NCI-H510A treated with DMSO at 0.1 percent for 48 hours (cell line): Measurements from ENCODE around the gene PNPO.

Source experiments
- DNase-seq: peaks from one replicate; lab custom pipeline; 2025; lab: John Stamatoyannopoulos, UW

Gene PNPO

DNA sequence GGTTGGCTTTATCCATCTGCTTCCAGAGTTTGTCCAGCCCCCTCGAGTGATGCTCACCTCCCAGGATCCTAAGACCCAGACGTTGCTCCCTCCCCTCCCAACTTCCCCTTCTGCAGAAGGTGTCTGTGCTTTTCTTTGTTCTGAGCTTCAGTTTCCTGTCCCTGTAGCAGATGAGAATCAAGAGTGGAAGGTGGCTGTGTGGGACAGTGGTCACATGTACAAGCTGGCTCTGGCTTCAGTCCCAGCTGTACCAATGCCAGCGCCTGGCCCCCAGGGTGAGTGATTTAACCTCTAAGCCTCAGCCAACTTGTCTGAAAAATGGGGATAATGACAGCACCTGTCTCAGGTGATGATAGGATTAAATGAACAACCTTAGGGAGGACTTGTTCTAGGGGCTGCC, 8.6 kb downstream of the PNPO start:
- DNase-seq, result no peak

DNA sequence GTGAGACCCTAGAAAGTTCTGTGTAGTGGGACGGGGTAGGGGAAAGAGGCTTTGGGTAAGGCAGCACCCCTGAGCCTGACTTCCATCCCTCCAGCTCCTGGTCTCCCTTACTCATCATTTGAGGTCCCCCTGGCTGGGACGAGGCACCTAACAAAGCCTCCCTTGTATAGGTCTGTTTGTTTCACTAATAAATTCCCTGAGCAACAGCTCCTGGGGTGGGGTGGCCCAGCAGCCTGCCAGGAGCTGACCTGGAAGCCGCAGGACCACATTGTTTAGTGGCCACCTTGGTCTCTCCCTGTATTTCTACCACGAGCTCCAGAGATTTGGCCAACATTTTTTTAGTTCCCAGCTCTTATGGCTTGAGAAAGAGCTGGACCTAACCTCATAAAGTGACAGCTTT, 9.1 kb downstream of the PNPO start:
- DNase-seq, result no peak

DNA sequence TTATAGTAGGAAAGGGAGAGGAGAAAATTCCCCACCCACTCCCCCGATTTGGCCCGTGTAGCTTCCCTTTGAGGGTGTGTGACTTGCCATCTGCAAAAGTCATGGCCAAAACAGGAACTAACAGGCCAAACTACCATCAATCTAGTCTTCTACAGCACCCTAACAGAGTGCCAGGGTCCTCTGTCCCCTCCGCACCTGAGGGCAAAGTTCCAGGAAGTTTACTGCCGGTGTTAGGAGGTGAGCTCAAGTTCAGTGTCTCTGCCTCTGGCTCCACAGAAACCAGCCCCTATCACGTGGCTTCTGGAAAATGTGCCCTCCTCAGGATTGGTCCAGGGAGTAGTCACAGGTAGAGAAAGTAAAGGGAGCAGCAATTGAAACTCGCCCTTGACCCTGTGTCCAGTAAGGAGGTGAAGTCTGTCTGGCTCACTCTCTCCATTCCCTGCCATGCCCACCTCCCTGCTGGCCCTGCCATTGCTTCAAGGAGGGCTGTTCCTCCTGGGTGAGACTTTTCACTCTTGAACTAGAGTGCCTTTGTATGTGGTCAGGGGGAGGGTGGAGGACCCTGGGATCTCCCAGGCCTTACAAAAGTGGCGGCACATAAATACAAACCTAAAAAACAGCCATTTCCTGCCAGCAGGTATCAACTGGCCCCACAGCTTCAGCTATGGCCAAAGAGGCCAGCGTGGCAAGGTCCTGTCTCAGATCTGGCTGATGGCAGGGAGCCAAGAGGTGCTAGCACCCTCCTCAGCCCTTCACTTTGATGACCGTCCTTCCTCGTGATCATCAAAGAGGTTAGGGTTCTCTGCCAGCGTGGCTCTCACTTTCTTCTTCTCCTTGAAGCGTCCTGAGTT, 11.0 kb downstream of the PNPO start:
- DNase-seq, result no peak

DNA sequence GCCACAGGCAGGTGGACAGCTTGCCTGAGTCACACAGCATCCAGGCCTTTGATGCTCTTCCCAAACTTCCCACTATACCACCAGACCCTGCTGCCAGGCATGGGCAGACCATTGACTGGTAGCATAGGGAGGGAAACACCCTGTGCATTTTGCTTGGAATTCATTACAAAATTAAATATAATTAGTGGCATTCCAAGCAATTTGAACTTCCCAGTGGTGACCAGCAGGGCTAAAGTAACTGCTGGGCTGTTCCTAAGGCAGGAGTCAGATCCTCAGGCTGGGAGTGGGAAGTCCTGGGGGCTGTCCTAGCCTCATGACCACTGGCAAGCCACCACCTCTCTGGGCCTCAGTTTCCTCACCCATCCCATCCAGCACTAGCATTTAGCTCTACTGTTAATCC, 12.5 kb downstream of the PNPO start:
- no peak for DNase-seq

DNA sequence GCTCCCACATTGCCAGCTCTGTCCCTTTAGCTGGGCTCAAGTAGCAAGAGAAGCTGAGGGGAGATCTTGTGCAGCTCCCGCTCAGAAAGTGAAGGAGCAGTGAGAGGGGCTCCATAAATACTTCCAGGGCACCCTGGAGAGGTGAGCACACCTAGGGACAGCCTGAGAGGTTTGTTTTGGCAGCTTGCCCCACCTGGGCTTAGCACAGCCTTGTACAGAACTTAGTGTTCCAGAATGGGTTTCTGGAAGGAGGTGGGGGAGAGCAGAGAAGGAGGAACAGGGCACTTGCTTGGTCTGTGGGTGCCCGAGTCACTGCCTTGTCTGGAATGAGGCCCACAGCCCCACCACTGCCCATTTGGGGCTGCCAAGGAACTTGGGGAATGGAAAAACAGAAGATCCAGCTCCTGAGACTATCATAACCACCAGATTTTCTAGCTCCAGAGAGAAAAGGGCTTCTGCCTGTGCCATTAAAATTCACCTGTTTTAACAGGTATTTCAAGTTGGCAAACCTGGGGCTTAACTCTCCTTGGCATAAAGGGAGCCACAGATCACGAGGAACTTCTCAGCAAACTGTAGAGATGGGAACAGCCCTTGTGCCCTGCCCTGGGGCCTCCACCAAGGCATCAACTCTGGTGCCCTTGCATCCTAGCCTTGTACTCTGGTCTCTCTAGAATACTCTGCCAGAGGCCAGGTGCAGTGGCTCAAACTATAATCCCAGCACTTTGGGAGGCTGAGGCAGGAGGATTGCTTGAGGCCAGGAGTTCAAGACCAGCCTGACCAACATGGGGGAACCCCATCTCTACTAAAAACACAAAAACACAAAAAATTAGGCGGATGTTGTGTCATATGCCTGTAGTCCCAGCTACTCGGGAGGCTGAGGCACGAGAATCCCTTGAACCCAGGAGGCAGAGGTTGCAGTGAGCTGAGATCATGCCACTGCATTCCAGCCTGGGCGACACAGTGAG, 14.4 kb downstream of the PNPO start:
- DNase-seq, result peak; percentile 83

DNA sequence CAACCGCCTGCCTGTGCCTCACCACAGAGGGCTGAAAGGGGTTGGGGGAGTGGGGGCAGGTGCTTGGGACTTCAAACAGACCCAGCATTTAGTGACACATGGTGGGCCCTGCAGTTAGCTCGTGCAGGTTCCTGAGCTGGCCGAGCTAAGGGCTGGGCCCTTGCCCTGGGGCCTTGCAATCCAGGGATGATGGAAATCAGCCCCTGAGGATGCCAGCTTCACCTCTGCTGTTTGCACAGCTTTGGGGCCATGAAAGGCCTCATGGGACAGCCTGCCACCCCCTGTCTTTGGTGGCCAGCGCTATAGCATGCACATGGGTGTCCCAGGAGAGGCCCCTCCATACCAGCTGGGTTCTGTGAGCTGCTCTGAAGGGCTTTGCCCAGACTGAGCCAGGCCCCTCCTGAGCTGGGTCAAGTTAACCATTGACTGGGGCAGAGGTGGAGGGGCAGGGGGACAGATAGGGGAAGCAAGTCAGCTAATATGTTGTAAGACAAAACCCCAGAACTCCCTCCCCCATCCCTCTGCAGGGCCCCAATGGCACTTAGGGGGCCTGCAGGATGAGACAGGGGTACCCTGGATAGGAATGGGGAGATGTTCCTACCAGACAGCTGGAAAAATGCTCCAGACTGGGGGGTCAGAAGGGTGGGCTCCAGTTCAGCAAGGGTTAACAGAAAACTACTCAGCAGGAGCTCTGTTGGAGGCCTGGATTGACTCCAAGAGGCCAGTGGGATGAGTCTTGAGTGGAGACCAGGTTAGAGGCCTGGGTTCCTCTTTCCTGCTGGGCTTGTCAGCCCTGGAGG, 15.6 kb downstream of the PNPO start:
- DNase-seq, result no peak

DNA sequence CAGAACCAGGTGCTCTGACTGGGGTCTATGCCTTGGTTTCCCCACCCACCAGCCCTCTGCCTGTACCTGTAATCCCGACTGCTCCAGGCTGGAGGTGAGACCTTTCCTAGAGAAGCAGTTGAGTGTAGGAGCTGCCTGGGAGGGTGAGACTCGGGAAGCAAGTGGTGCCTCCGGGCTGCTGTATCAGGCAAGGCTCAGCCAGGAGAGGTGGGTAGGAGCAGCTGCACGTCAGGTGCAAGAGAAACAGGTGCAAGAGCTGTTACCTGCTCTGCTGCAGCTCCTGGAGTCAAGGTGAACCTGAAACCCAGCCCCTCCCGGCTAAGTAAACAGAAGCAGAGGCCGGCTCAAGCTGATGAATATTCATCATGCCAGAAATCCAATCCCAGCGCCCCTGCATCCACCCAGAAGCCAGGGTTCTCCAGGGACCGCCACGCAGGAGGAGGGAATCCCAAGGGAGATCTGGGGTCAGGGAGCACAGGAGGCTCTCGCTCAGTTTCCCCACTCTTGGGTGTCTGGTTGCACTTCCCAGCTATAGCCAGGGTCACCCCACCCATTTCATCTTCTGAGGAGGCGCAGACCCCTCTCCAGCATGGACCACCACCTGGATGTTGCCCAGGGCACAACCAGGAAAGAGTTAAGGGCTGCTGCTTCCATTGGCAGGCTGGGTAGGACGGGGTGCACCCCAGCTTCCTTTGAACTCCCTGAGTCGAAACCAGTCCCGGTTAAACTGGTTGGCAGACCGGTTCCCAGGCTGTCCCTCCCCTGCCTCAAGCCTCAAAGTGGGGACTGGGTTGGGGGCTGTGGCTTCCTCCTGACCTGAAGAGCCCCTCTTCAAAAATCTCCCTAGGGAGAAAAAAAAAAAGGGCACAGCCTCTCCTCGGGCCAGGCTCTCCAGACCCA, 16.5 kb downstream of the PNPO start, which contains the start of gene PRR15L:
Gene PRR15L (minus strand): TSS at position 293 of the 900 bp plus-strand sequence. CDS start 4,649 bp downstream, outside the sequence.
- peak; percentile 99 for DNase-seq

DNA sequence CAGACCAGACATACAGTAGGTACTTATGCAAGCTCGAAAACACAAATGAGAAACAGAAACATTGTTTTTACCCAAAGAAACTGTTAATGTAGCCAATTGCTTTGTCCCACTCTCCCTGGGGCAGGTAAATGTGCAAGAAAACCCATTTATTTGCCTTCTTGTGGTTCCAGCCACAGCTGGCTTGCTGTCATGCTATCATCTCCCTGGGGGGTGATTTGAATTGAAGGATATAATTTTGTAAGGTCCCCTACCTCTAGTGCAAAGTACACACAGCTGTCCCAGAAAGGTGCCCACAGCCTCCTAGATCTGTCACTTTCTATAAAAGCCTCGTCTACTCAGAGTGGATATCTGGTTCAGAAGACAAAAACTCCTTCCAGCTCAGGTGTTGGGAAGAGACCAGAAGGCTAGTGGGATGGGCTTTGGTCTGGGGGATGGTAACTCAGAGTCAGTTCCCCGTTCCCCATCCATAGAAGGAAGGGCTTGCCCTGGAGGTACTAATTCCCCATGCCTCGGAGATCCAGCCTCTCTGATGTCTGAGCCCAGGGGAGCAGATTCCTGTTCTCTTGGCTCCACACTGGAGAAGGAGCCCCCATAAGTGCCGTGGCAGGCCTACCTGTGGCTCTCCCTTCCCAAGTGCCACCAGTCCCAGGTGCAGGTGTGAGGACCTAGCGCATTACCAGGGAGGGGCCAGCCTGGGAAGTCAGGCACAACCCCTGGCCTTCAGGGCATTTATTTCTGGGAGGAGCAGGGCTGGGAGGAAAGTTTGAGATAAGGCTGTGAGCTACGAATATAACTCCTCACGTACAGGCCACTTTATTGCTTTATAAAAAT, 18.7 kb downstream of the PNPO start:
- DNase-seq, result peak; percentile 91

DNA sequence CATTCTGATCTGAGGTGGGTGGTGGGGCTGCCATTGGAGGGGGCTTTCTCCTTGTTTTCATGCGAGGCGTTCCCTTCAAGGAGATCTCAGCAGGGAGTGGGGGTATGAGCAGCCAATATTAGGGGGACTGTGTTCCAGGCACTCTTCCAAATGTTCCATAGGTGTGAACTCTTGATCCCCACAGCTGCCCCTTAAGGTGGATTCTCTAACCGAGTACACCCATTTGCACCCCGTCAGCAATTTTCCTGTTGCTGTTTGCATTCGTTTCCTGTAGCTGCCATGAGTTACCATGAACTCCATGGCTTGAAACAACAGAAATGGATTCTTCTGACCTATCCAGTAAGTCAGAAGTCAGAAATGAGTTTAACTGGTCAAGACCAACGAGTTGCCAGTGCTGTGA, 20.0 kb downstream of the PNPO start:
- no peak for DNase-seq

DNA sequence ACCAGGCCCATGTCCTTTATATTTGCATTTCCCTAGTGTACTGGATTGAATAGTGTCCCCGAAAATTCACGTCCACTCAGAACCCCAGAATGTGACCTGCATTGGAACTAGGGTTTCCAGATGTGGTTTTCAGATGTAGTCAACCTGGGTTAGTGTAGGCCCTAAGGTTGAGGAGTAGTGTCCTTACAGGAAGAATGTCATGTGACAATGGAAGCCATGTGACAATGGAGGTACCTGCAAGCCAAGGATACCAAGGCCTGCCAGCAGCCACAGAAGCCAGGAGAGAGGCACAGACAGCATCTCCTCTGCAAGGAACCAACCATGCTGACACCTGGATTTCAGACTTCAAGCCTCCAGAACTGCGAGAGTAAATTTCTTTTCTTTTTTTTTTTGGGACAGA, 21.5 kb downstream of the PNPO start:
- no peak for DNase-seq

DNA sequence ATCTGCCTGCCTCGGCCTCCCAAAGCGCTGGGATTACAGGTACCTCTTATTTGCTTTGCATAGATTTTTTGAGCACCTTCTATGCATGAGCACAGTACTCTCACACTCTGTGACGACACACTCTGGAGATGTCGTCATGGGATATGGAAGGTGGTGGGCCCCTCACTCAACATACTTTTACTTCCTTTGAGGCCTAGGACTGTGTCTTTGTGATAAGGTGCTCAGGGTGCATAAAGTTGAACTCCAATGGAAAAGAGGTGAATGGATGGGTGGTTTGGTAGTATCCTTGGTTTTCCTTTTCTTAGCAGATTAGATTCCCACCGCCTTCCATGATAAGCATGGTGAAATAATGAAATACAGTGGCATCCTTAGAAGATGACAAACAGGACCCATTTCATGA, 23.5 kb downstream of the PNPO start:
- no peak for DNase-seq

DNA sequence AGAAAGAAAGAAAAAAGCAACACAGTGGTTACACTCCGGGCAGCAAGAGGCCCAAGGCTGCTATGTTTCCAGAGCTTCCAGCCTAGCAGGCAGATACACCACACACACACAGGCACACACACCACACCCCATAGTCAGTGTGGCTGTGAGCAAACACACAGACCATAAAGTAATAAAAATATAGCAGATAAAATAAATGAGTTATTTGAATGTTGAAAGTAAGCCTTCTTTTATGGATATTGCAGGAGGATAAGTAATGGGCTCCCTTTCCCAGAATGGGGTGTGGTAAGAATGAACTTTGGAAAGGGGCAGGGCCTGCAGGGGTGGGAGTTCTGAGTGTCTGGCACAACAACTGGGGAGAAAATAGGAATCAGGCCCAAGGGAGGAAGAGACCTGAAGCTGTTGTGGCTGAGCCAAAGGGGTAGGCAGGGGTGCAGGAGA, 24.7 kb downstream of the PNPO start:
- DNase-seq, result no peak

DNA sequence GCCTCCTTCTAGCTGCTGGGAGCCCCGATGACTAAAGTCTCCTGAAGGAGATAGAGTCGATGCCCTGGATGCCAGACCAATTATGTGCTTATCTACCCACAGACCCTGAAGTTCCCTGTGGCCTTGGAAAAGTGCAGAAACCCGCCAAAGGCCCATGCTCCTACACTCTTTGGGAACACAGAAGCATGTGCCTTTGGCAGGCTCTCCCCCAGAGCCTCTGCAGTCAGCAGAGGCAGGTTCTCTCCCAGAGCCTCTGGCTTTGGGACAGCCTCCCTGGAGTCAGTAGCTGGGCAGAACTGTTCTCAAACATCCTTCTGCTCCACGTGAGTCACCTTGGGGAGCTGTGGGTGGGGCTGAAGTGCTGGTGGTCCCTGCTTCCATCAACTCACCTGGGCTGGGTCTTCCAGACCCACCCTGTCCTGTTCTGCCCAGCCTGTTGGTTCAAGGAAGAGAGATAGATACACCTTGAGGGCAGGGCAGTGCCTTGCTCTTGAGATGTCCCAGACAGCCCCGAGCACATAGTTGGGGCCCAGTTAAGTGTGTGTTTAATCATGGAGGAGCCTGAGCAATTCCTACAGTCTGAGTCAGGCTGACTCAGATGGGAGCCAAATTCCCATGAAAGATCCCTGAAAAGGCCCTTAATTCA, 26.4 kb downstream of the PNPO start:
- DNase-seq, result no peak

DNA sequence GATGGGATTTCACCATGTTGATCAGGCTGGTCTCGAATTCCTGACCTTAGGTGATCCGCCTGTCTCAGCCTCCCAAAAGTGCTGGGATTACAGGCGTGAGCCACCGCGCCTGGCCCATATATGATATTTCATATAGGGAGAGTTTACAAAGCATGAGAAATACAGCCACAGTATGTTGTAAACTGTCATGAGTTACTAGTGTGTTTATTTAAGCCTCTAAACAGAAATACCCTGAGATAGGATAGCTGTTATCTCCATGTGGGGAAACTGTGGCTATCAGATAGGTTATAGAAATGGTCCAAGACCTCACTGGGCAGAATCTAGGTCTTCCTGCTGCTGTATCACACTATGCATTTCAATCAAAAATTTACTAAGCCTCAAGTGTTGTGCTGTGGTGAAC, 27.5 kb downstream of the PNPO start:
- no peak for DNase-seq

DNA sequence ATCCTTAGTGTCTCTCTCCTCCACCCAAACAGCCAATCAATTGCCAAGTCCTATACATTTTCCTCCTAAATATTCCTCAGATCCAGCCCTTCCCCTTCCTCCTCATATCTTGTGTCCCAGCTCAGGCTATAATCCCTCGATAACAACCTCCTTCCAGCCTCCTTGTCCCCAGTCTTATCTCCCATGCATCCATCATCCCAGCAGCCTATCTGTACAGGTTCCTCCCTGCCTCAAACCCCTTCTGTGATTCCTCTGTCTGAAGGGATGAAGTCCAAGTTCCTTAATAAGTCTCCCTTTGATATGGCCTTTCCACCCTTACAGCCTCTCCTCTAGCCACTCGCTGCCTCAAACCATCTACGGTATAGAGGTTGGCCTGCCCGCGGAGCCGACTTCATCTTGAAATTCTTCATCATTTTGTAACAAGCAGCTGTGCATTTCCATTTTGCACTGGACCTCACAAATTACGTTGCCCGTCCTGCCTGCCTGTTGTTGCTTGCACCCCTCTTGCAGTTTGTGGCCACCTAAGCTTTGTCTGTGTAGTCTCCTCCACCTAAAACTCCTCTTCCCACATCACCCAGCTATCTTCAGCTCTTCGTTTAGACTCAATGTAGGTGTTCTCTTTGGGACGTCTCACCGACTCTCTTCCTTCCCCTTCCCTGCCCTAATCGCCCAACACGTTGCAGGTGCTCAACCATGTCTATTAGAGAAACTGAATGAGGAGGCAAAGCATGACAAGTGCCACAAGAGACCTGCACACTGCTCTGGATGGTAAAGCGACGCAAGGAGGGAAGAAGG, 28.8 kb downstream of the PNPO start:
- no peak for DNase-seq

DNA sequence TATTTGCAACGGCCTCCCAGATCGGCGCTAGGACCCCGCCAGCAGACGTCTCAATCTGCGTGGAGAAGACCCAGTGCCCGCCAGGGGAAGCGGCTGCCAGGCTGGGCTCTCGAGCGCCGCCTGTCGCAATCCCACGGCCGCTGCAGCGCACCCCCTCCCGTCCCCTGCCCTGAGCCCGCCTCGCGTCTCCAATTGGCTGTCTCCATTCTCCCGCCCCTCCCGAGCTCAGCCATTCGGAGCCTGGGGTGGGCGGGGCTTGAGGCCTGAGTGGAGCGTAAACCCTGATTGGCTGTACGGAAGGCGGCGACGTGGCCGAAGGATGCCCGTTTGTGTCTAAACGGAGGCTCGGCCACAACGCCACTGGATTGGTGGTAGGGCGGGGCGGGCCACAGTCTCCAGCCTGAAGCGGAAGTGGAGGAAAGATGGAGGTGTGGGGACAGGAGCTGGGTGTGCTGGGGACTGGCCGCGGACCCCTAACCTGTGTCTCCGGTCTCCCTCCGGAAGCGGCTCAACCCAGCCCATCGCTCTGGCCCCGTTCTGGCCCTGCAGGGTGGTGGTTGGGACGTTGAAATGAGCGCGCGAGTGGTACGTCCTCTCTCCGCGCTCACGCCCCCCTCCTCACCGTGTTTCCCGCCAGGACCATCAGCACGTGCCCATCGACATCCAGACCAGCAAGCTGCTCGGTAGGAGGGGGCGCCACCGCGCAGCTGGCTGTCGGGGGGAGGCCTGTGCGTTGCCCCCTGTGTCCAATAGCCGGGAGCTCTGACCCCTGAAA, 29.5 kb downstream of the PNPO start, which contains the start of gene CDK5RAP3:
Gene CDK5RAP3 (plus strand): TSS at position 389 of the 775 bp plus-strand sequence. CDS start 34 bp downstream, at position 423.
- DNase-seq, result peak; percentile 100

DNA sequence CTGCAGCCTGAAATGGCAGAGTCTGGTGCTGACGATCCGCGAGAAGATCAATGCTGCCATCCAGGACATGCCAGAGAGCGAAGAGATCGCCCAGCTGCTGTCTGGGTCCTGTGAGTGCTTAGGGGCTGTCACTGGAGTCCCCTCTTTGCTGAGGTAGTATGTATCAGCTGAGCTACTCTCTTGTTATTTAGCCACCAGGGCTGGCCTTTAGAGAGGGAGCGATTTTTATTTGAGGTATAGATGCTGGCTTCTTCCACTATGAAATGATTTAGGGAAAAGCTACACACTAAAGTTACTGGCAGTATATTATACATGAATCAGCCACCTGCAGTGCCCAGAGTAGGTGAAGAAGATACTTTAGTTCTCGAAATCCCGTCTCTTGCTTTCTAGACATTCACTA, 32.2 kb downstream of the PNPO start:
- DNase-seq, result no peak
